GM21447 (cell line): ENCODE data around the gene STARD4.

ENCODE experiments used
- ATAC-seq: cut with Tn5 transposase; IDR thresholded peaks from one replicate; pipeline ENCODE4 v1.9.1; 2021; ENCODE audit not compliant: unreplicated experiment

The STARD4 gene

GRCh38 chr5:111478266-111478665, 34.1 kb downstream of the STARD4 start:
- ATAC-seq, result no peak

DNA sequence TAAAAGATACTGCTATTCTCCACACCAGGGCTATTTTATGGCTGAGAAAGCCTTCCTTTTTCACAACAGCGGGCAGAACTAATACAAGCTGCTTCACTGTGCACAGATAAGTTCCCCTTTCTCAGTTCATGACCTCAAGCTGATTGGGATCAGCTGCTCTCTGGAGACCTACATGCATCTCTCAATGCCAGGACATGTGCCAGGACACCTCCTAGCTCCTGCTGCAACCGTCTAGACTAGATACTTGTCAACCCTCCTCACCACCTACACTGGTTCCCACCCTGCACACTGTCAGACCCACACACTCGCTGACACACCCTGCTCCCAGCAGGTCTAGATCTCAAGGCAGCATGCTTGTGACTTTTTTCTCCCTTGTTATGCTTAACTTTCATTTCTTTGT, 39.8 kb downstream of the STARD4 start:
- no peak for ATAC-seq

GRCh38 chr5:111472096-111472495, 40.2 kb downstream of the STARD4 start:
- no peak for ATAC-seq

DNA sequence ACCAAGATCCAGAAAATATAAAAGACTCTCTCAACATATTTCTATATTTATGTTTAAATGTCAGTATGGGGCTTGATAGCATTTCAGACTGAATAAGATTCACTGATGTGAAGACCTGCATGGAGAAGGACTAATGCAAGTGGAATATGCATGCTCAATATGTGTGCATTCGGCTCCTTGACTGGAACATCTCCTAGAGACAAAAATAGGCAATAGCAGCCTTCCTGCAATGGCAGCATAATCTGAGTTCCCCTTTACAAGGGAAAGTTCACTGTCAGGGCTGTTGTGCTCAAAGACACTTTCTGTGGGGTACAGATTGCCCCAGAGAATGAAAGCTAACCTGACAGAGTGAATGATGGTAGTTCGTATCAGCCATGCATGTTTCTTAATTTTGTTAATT, 42.4 kb downstream of the STARD4 start:
- no peak for ATAC-seq

- no peak for ATAC-seq
Observed at GRCh38 chr5:111469293-111469896, 42.9 kb downstream of the STARD4 start.

GRCh38 chr5:111463311-111463710, 49.0 kb downstream of the STARD4 start:
- ATAC-seq, result no peak

GRCh38 chr5:111461934-111462333, 50.4 kb downstream of the STARD4 start:
- ATAC-seq, result no peak

DNA sequence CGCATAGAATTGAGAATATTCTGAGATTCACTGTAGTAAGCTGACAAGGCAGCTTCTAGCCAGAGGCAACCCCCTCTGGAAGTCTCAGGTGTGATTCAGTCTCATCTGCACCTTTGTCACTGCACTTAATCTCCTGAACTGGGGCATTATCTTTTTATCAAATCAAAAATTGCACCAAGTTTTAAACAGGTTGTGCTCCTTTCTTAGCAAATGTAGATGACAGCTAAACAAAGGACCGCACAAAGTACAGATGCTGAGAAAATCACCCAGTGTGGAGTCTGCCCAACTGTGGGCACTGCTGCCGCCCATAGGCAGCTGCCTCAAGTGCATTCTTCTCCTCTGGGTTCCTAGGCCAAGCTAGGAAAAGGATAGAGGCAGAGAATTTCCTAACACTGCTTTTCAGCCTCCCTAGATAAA, 51.1 kb downstream of the STARD4 start:
- ATAC-seq, result no peak

DNA sequence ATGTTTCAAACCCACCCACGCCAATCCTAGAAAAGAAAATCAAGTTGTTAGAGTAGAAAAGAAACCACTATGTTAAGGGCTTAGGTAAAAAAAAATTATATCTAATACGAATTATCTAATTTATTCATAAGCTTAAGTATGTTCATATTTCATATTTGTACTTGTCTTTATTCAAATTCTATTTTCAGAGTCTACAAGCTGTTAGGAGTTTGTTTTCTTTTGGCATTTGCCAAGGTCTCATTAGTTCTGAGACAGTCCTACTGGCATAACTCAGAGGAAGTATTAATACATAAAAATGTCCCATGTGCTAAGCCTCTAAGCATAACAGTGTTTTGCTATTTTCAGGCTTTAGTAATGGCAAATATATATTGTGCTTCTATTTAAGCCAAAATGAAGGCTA, 57.6 kb downstream of the STARD4 start:
- no peak for ATAC-seq

DNA sequence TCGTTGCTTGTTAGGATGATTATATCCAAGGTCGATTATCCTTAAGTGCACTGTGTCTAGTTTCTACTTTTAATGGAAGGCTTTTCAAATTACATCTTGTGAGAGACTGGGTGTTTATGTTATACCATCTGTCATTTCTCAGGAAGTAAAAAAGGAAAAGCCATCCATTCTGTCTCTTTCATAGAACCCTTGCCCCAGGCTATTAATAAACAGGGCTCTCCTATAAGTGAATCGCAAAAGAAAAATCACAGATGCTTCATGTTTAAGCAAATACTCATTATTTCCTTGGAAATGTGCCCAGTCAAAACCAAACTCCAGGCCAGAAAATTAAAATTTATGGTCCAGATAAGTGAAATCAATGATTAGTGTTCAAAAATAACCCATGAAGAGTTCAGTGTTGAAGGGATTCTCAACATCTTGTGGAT, 58.1 kb downstream of the STARD4 start:
- ATAC-seq, result no peak

GRCh38 chr5:111453747-111454146, 58.6 kb downstream of the STARD4 start:
- no peak for ATAC-seq

- ATAC-seq, result no peak
Observed at GRCh38 chr5:111453295-111453694, 59.0 kb downstream of the STARD4 start.

- ATAC-seq, result no peak
Observed at GRCh38 chr5:111447822-111448221, 64.5 kb downstream of the STARD4 start.

DNA sequence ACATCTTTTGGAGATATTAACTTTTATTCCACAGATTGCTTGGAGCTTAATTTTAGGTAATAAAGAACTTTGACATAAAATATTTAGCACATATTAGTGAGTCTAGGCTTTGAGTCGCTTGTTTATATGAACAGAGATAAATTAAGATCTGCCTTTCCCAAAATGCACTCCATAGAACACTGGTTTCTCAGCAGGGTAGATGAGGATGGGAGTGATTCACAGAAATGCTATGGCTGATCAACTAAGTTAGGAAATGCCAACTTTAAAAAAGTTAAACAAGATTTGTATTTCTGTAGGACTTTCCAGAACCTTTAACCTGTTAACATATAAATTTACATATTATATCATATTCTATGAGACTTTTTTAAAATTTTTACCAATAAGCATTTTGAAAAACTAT, 65.2 kb downstream of the STARD4 start:
- ATAC-seq, result no peak
